ENCODE results near the gene RXRA.

- TF ChIP-seq SPI1 (IDR thresholded peaks at IDR 0.05; ENCODE audit: low read depth, low read length) (no peak), POLR2AphosphoS5 (IDR thresholded peaks at IDR 0.05; ENCODE audit: low read depth, low read length) (no peak), POLR2A (IDR thresholded peaks at IDR 0.05; ENCODE audit: low read depth, low read length) (no peak), TAF1 (IDR thresholded peaks at IDR 0.05; ENCODE audit: low read depth, low read length) (no peak), POU2F2 (IDR thresholded peaks at IDR 0.05; ENCODE audit: low read depth, low read length) (no peak), PAX5 (IDR thresholded peaks at IDR 0.05; ENCODE audit: insufficient read depth, low read length, severe bottlenecking) (no peak)
Measured at GRCh38 chr9:134458207-134459108, 132.2 kb downstream of the RXRA start.

Data from GM12891 (cell line).